Upper lobe of left lung (tissue), 6 donors: Measurements from ENCODE around the gene DIP2A. TPM values are rescaled to one million over a fixed set of nuclear protein-coding genes. Genes with fewer than 3 reads are reported as not detected.

Source experiments
- ATAC-seq, 2 donors: fragments of 200-7000 bp; cut with Tn5 transposase; one replicate each; pipeline ENCODE4 v1.9.1; 2022; ENCODE audit warnings: mild to moderate bottlenecking in 2 of 2, moderate library complexity in 2 of 2; ENCODE audit not compliant: low FRiP score in 2 of 2
- DNase-seq, 2 donors: peaks; one replicate each; pipeline ENCODE4 v3.0.0-alpha.2; 2019 to 2020
- H3K27ac ChIP-seq, 4 donors: fragments of 200-600 bp; sonication (generic); one replicate each; pipeline ENCODE4 v1.5.1; 2016 to 2019
- H3K27me3 ChIP-seq, 4 donors: fragments of 200-600 bp; sonication (generic); one replicate each; pipeline ENCODE4 v1.5.1; 2017 to 2019
- H3K36me3 ChIP-seq, 4 donors: fragments of 200-600 bp; sonication (generic); one replicate each; pipeline ENCODE4 v1.5.1; 2016 to 2019
- H3K4me1 ChIP-seq, 4 donors: fragments of 200-600 bp; sonication (generic); one replicate each; pipeline ENCODE4 v1.5.1; 2018 to 2019
- H3K4me3 ChIP-seq, 4 donors: fragments of 200-600 bp; sonication (generic); one replicate each; pipeline ENCODE4 v1.5.1; 2017 to 2019; ENCODE audit warnings: mild to moderate bottlenecking in 2 of 4, moderate library complexity in 1 of 4
- H3K9me3 ChIP-seq, 4 donors: fragments of 200-600 bp; sonication (generic); one replicate each; pipeline ENCODE4 v1.5.1; 2018 to 2019
- EP300 ChIP-seq, 4 donors: sonication (generic); formaldehyde crosslinking; IDR thresholded peaks; one replicate each; pipeline ENCODE4 v1.5.1; 2017; ENCODE audit warnings: antibody characterized with exemption in 4 of 4, control low read depth in 2 of 4
- POLR2A ChIP-seq, 4 donors: fragments of 450-650 bp; IDR thresholded peaks; one replicate each; pipeline ENCODE4 v1.5.1; 2016 to 2017; ENCODE audit warnings: antibody characterized with exemption in 4 of 4, mild to moderate bottlenecking in 2 of 4
- POLR2AphosphoS5 ChIP-seq, 2 donors: sonication (generic); formaldehyde crosslinking; IDR thresholded peaks; one replicate each; pipeline ENCODE4 v1.5.1; 2017; ENCODE audit warnings: antibody characterized with exemption in 2 of 2
- WGBS, 2 donors: methylation state at CpG; one replicate each; pipeline ENCODE4 v1.1.5; 2017 to 2018; 5-methylcytosine and 5-hydroxymethylcytosine counted together
- total RNA-seq, 6 donors: library from RNA; depleted of rRNA in 4 of 6; stranded (reverse); fragments of >200 nt in 4 of 6; gene quantifications; one replicate each; pipeline versions ENCODE4 v1.1.0 to v1.2.1, GENCODE V29; 2016 to 2021
- TF ChIP-seq, protein P1 (sequence below), 6 experiments: fragments of 450-650 bp in 4 of 6; fragments of 200-600 bp in 2 of 6; sonication (generic) in 2 of 6; IDR thresholded peaks; one replicate each; pipeline ENCODE4 v1.5.1; 2016 to 2019; ENCODE audit warnings: antibody characterized with exemption in 6 of 6
- donor health status: DM: no; HTN: no; CAD: no; lungs with moderate emphysema.
- donor health status: DM: no; HTN: yes; CAD: no; lungs with severe emphysema.

Gene DIP2A
- total RNA-seq, 6 donors from 2014 or later, result 22.6 to 144 (median 43.0) TPM

DNA sequence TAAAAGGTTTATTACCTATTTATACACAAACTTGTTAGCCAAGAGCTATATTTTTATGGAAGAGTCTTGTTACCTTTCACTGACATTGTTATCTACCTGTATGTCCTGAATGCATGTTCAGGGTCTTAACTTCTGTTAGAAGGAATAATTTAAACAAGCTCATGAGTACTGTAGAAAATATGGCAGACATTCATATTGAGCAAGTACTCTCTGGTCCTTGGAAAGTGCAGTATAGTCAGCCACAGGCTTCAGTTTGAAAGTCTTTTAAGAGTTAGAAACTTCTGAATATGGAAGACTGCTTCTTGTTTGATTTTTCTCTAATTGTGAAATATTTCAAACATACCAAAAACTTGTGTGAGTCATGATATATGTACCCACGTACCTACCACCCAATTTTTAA is 16.6 kb downstream of the DIP2A start:
- DNase-seq, result no peak
- H3K27me3 ChIP-seq, result no peaks in the 10 kb centered on the region
- WGBS, 2 donors, result 81 to 95% methylated on average over 1 of the region's 1 CpG
- peaks cover 0 to 1% (median 0%) of the 10 kb centered on the region in 4 donors for H3K36me3 ChIP-seq
- no peak overlapping the region for H3K4me3 ChIP-seq
- no peaks in the 10 kb centered on the region for H3K9me3 ChIP-seq
- ATAC-seq, result no peak
- TF ChIP-seq, protein P1, sequence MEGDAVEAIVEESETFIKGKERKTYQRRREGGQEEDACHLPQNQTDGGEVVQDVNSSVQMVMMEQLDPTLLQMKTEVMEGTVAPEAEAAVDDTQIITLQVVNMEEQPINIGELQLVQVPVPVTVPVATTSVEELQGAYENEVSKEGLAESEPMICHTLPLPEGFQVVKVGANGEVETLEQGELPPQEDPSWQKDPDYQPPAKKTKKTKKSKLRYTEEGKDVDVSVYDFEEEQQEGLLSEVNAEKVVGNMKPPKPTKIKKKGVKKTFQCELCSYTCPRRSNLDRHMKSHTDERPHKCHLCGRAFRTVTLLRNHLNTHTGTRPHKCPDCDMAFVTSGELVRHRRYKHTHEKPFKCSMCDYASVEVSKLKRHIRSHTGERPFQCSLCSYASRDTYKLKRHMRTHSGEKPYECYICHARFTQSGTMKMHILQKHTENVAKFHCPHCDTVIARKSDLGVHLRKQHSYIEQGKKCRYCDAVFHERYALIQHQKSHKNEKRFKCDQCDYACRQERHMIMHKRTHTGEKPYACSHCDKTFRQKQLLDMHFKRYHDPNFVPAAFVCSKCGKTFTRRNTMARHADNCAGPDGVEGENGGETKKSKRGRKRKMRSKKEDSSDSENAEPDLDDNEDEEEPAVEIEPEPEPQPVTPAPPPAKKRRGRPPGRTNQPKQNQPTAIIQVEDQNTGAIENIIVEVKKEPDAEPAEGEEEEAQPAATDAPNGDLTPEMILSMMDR (IDR thresholded peaks at IDR 0.05), result no peak
- TF ChIP-seq EP300 (IDR thresholded peaks at IDR 0.05) (no peak), POLR2AphosphoS5 (IDR thresholded peaks at IDR 0.05) (no peak), POLR2A (IDR thresholded peaks at IDR 0.05) (no peak)
- peaks cover 7 to 12% (median 9%) of the 10 kb centered on the region in 4 donors for H3K4me1 ChIP-seq
- H3K27ac ChIP-seq, result no peak overlapping the region

GRCh38 chr21:46477765-46478164 is 19.1 kb downstream of the DIP2A start:
- no peak for TF ChIP-seq POLR2A (IDR thresholded peaks at IDR 0.05)
- TF ChIP-seq, protein P1 (IDR thresholded peaks at IDR 0.05), result no peak
- no peak for TF ChIP-seq EP300 (IDR thresholded peaks at IDR 0.05)
- no peak for TF ChIP-seq POLR2AphosphoS5 (IDR thresholded peaks at IDR 0.05)
- ATAC-seq, result peak in 1 of 2 donors; percentile 79
- 92 to 96% methylated on average over 7 of the region's 7 CpGs for WGBS, 2 donors

DNA sequence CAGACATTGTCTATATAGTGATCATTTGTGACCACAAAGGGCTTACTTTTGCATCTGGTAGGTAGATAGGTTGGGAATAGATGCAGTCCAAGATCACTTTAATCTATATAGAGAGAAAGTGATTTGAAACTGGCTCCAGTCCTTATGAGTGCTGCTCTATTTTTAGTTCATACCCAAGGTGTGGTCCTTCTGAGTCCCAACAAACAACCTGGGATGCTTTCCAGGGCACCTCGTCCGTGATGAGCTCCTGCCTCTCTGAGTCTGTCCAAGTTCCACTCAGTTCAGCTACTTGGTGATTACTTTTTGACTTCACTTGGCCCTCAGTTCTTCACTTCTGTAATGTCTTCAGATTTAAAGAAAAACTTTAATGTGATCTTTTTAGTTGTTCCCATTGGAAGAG is 20.2 kb downstream of the DIP2A start:
- DNase-seq (no peak), ATAC-seq (no peak)
- H3K27ac ChIP-seq, result no peak overlapping the region
- no peaks in the 10 kb centered on the region for H3K27me3 ChIP-seq
- TF ChIP-seq POLR2A (IDR thresholded peaks at IDR 0.05) (no peak), EP300 (IDR thresholded peaks at IDR 0.05) (no peak), POLR2AphosphoS5 (IDR thresholded peaks at IDR 0.05) (no peak)
- TF ChIP-seq, protein P1 (IDR thresholded peaks at IDR 0.05), result no peak
- no peaks in the 10 kb centered on the region for H3K9me3 ChIP-seq
- no peak overlapping the region for H3K4me3 ChIP-seq
- H3K4me1 ChIP-seq, result peaks cover 0 to 4% (median 2%) of the 10 kb centered on the region in 4 donors
- WGBS, 2 donors, result 72 to 83% methylated on average over 2 of the region's 2 CpGs
- H3K36me3 ChIP-seq, result peaks cover 0 to 6% (median 0%) of the 10 kb centered on the region in 4 donors

More at GRCh38 chr21:46477765-46478164, 19.1 kb downstream of the DIP2A start:
- Histone ChIP-seq H3K27ac (no peak overlapping the region), H3K27me3 (no peaks in the 10 kb centered on the region), H3K36me3 (peaks cover 0 to 6% (median 0%) of the 10 kb centered on the region in 4 donors), H3K4me3 (no peak overlapping the region), H3K9me3 (no peaks in the 10 kb centered on the region), H3K4me1 (peaks cover 0 to under 1% (median 0%) of the 10 kb centered on the region in 4 donors)
- no peak for DNase-seq

DNA sequence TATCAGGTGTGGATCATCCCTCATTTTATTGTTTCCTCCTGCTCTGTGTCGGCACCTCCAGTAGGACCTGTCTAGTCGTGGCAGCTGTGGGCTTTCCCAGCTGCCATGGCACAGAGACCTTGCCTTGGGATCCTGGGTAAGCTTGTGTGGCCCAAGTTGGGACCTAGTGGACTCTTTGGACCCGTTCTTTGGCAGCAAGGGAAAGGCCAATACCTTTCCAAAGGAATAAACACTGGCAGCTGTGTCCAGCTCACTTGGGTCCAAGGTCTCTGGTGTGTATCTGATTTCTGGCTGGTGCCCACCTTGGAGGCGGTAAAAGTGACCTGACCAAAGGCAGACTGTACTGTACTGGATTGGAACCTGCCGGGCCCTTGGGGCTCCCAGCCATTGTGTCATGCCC is 21.8 kb downstream of the DIP2A start:
- H3K4me3 ChIP-seq, result no peak overlapping the region
- no peaks in the 10 kb centered on the region for H3K27me3 ChIP-seq
- H3K9me3 ChIP-seq, result no peaks in the 10 kb centered on the region
- WGBS, 2 donors, result 98 to 100% methylated on average over 1 to 5 of the region's 5 CpGs
- no peak overlapping the region for H3K27ac ChIP-seq
- H3K36me3 ChIP-seq, result peaks cover 0 to 6% (median 0%) of the 10 kb centered on the region in 4 donors
- no peak for DNase-seq
- peaks cover 0 to 4% (median 2%) of the 10 kb centered on the region in 4 donors for H3K4me1 ChIP-seq
- TF ChIP-seq POLR2A (IDR thresholded peaks at IDR 0.05), result no peak
- TF ChIP-seq, protein P1 (IDR thresholded peaks at IDR 0.05), result no peak
- no peak for TF ChIP-seq EP300 (IDR thresholded peaks at IDR 0.05)
- no peak for TF ChIP-seq POLR2AphosphoS5 (IDR thresholded peaks at IDR 0.05)
- ATAC-seq, result no peak

- Histone ChIP-seq H3K4me3 (no peak overlapping the region), H3K27me3 (no peaks in the 10 kb centered on the region), H3K27ac (no peak overlapping the region), H3K4me1 (peaks cover 0 to 7% (median 3%) of the 10 kb centered on the region in 4 donors), H3K9me3 (no peaks in the 10 kb centered on the region), H3K36me3 (peaks cover 0 to 8% (median 3%) of the 10 kb centered on the region in 4 donors)
- DNase-seq (no peak), ATAC-seq (no peak)
- TF ChIP-seq EP300 (IDR thresholded peaks at IDR 0.05), result no peak
- no peak for TF ChIP-seq POLR2A (IDR thresholded peaks at IDR 0.05)
- TF ChIP-seq, protein P1 (IDR thresholded peaks at IDR 0.05), result no peak
- no peak for TF ChIP-seq POLR2AphosphoS5 (IDR thresholded peaks at IDR 0.05)
- 93 to 94% methylated on average over 6 of the region's 6 CpGs for WGBS, 2 donors
These were observed 23.6 kb downstream of the DIP2A start for GRCh38 chr21:46482225-46482845.
